GM19452 (cell line): Measurements from ENCODE around the gene FABP2.
"Not testable (repeated sequence)": the region's sequence is repeated elsewhere in the genome, so short reads cannot be mapped to it uniquely, and the experiment has no call there.

Experiments
- ATAC-seq: cut with Tn5 transposase; IDR thresholded peaks from one replicate; pipeline ENCODE4 v1.9.1; 2021; ENCODE audit not compliant: unreplicated experiment

FABP2 gene

GRCh38 chr4:119321921-119322687, at the start of gene FABP2:
Gene FABP2 (minus strand): TSS chr4:119322138. CDS start chr4:119322102, 36 bp downstream.
- no peak for ATAC-seq

GRCh38 chr4:119370951-119371683, 49.2 kb upstream of the FABP2 start:
- ATAC-seq, result not testable (repeated sequence)

GRCh38 chr4:119370392-119370791, 48.5 kb upstream of the FABP2 start:
- peak; percentile 95 for ATAC-seq

GRCh38 chr4:119366802-119367201, 44.9 kb upstream of the FABP2 start:
- ATAC-seq, result not testable (repeated sequence)

- not testable (repeated sequence) for ATAC-seq
Observed at GRCh38 chr4:119364203-119364602, 42.3 kb upstream of the FABP2 start.

GRCh38 chr4:119363372-119363771, 41.4 kb upstream of the FABP2 start:
- not testable (repeated sequence) for ATAC-seq

- ATAC-seq, result not testable (repeated sequence)
Observed at GRCh38 chr4:119362413-119362812, 40.5 kb upstream of the FABP2 start.

GRCh38 chr4:119359873-119360272, 37.9 kb upstream of the FABP2 start:
- ATAC-seq, result not testable (repeated sequence)

GRCh38 chr4:119356796-119357195, 34.9 kb upstream of the FABP2 start:
- ATAC-seq, result not testable (repeated sequence)

- ATAC-seq, result not testable (repeated sequence)
Observed at GRCh38 chr4:119356041-119356440, 34.1 kb upstream of the FABP2 start.

- ATAC-seq, result not testable (repeated sequence)
Observed at GRCh38 chr4:119353364-119353763, 31.4 kb upstream of the FABP2 start.

GRCh38 chr4:119348169-119348568, 26.2 kb upstream of the FABP2 start:
- not testable (repeated sequence) for ATAC-seq

- not testable (repeated sequence) for ATAC-seq
Observed at GRCh38 chr4:119343293-119343692, 21.4 kb upstream of the FABP2 start.

- ATAC-seq, result not testable (repeated sequence)
Observed at GRCh38 chr4:119339895-119340294, 18.0 kb upstream of the FABP2 start.

GRCh38 chr4:119337010-119337409, 15.1 kb upstream of the FABP2 start:
- no peak for ATAC-seq

GRCh38 chr4:119336332-119336979, 14.5 kb upstream of the FABP2 start:
- ATAC-seq, result not testable (repeated sequence)

GRCh38 chr4:119329835-119330620, 8.1 kb upstream of the FABP2 start:
- no peak for ATAC-seq

- no peak for ATAC-seq
Observed at GRCh38 chr4:119328695-119329094, 6.8 kb upstream of the FABP2 start.

- ATAC-seq, result no peak
Observed at GRCh38 chr4:119317990-119318389, 3.9 kb downstream of the FABP2 start.

- ATAC-seq, result no peak
Observed at GRCh38 chr4:119315036-119315435, 6.9 kb downstream of the FABP2 start.

- ATAC-seq, result no peak
Observed at GRCh38 chr4:119314356-119314755, 7.6 kb downstream of the FABP2 start.
